Trophoblast cell (in vitro differentiated cells and primary cell): ENCODE measurements around the gene CHMP6.

Experiments used
- DNase-seq, 2 donors: peaks; one replicate each; pipeline ENCODE4 v3.0.0-alpha.2; 2016
- H2AFZ ChIP-seq: 2 replicates; pipeline ENCODE4 v1.6.1; 2013; ENCODE audit warnings: low read length, moderate library complexity, mild to moderate bottlenecking; ENCODE audit not compliant: insufficient read depth, poor library complexity
- H2AK5ac ChIP-seq: 2 replicates; pipeline ENCODE4 v1.6.1; 2013; ENCODE audit warnings: mild to moderate bottlenecking, low read length
- H2BK120ac ChIP-seq: 2 replicates; pipeline ENCODE4 v1.6.1; 2013; ENCODE audit warnings: low read length, mild to moderate bottlenecking, moderate library complexity; ENCODE audit not compliant: insufficient read depth, poor library complexity
- H2BK12ac ChIP-seq: 2 replicates; pipeline ENCODE4 v1.6.1; 2013; ENCODE audit warnings: mild to moderate bottlenecking, low read length, moderate library complexity
- H2BK5ac ChIP-seq: 2 replicates; pipeline ENCODE4 v1.6.1; 2013; ENCODE audit warnings: low read length, low read depth, moderate library complexity, mild to moderate bottlenecking; ENCODE audit not compliant: poor library complexity
- H3K14ac ChIP-seq: 2 replicates; pipeline ENCODE4 v1.6.1; 2013; ENCODE audit warnings: mild to moderate bottlenecking, low read length
- H3K18ac ChIP-seq: 2 replicates; pipeline ENCODE4 v1.6.1; 2013; ENCODE audit warnings: mild to moderate bottlenecking, low read length
- H3K23ac ChIP-seq: 2 replicates; pipeline ENCODE4 v1.6.1; 2013; ENCODE audit warnings: low read length
- H3K27ac ChIP-seq: 2 replicates; pipeline ENCODE4 v1.5.1; 2013; ENCODE audit warnings: low read depth, mild to moderate bottlenecking, inconsistent platforms, low read length, moderate library complexity
- H3K27me3 ChIP-seq: 2 replicates; pipeline ENCODE4 v1.6.1; 2013; ENCODE audit warnings: inconsistent platforms, mild to moderate bottlenecking, low read length, moderate library complexity; ENCODE audit not compliant: insufficient read depth
- H3K36me3 ChIP-seq, 2 experiments: 1 replicate in 1 of 2; 2 replicates in 1 of 2; pipeline ENCODE4 v1.6.1; 2013; ENCODE audit warnings: low read length in 2 of 2, mild to moderate bottlenecking in 2 of 2, moderate library complexity in 1 of 2; ENCODE audit not compliant: insufficient read depth in 2 of 2, control insufficient read depth in 1 of 2
- H3K4ac ChIP-seq: 2 replicates; pipeline ENCODE4 v1.6.1; 2013; ENCODE audit warnings: low read depth, mild to moderate bottlenecking, low read length, moderate library complexity
- H3K4me1 ChIP-seq, 2 experiments: 1 replicate in 1 of 2; 2 replicates in 1 of 2; pipeline ENCODE4 v1.6.1; 2013; ENCODE audit warnings: low read length in 2 of 2, mild to moderate bottlenecking in 2 of 2, moderate library complexity in 1 of 2; ENCODE audit not compliant: insufficient read depth in 2 of 2, control insufficient read depth in 1 of 2
- H3K4me2 ChIP-seq: 2 replicates; pipeline ENCODE4 v1.6.1; 2013; ENCODE audit warnings: inconsistent platforms, mild to moderate bottlenecking, low read length, moderate library complexity
- H3K4me3 ChIP-seq: 2 replicates; pipeline ENCODE4 v1.5.1; 2013; ENCODE audit warnings: mild to moderate bottlenecking, low read depth, low read length, inconsistent platforms
- H3K79me1 ChIP-seq: one replicate; pipeline ENCODE4 v1.6.1; 2013; ENCODE audit warnings: low read length
- H3K79me2 ChIP-seq: 2 replicates; pipeline ENCODE4 v1.6.1; 2013; ENCODE audit warnings: low read length, mild to moderate bottlenecking; ENCODE audit not compliant: control insufficient read depth, insufficient read depth, poor library complexity
- H3K9ac ChIP-seq: 2 replicates; pipeline ENCODE4 v1.6.1; 2013; ENCODE audit warnings: mild to moderate bottlenecking, low read length
- H3K9me3 ChIP-seq: 2 replicates; pipeline ENCODE4 v1.6.1; 2013; ENCODE audit warnings: low read depth, mild to moderate bottlenecking, control low read depth, inconsistent platforms, low read length; ENCODE audit not compliant: insufficient read depth
- H4K12ac ChIP-seq: 2 replicates; pipeline ENCODE4 v1.6.1; 2013; ENCODE audit warnings: low read depth, mild to moderate bottlenecking, low read length, moderate library complexity
- H4K8ac ChIP-seq: 2 replicates; pipeline ENCODE4 v1.6.1; 2013; ENCODE audit warnings: low read depth, mild to moderate bottlenecking, low read length, moderate library complexity
- H4K91ac ChIP-seq: one replicate; pipeline ENCODE4 v1.6.1; 2013; ENCODE audit warnings: low read depth, mild to moderate bottlenecking, low read length, moderate library complexity
- WGBS: extraction: QIAGEN DNeasy Blood & Tissue Kit; methylation state at CpG from one replicate; pipeline ENCODE4 v1.1.7; 2013; ENCODE audit warnings: missing lambda C conversion rate; ENCODE audit not compliant: insufficient read length, insufficient coverage; ENCODE audit errors: extremely low coverage; 5-methylcytosine and 5-hydroxymethylcytosine counted together

Gene CHMP6

DNA sequence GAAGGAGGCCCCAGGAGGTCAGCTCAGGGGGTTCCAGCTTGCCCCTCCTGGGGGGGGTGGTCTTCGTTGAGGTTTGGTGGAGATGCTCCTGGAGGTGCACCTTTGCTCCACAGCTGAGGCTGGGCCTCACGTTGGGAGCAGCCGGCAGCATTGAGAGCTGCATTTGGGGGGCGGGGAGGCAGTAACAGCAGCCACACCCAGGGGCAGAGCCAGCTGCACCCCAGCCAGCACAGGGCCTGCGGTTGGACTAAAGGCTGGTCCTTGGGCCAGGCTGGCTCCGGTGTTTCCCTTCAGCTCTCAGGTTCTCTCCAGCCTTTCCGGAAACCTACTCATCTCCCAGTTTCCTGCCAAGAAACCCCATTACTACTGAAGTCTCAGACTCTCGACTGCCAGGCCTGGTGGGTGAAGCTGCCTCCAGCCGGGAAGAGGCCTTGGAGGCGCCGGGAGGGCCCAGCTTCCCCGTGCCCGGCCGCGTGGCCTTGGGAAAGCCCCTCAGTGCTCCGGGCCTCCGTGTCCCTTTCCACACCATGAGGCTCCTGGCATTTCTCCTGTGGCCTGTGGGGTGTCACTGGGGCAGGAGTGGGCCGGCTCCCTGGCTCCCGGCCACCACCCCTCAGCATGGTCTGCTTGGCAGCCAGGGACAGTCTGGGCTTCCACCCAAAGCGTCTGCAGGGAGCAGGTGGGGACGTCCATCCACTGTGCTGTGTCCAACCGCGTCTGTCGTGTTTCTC is 29.3 kb downstream of the CHMP6 start:
- Histone ChIP-seq H3K79me2 (no peaks in the 10 kb centered on the region), H4K12ac (no peak overlapping the region), H4K91ac (no peak overlapping the region), H3K9me3 (no peaks in the 10 kb centered on the region), H2AK5ac (no peak overlapping the region), H3K4me1 (no peaks in the 10 kb centered on the region), H3K18ac (no peak overlapping the region), H2AFZ (no peak overlapping the region), H2BK120ac (no peak overlapping the region), H3K23ac (no peak overlapping the region), H3K9ac (no peak overlapping the region), H3K14ac (no peak overlapping the region), H2BK5ac (no peak overlapping the region), H4K8ac (no peak overlapping the region), H2BK12ac (no peak overlapping the region), H3K27ac (no peak overlapping the region), H3K4me2 (no peak overlapping the region), H3K27me3 (no peaks in the 10 kb centered on the region), H3K36me3 (no peaks in the 10 kb centered on the region), H3K79me1 (no peaks in the 10 kb centered on the region), H3K4ac (no peak overlapping the region), H3K4me3 (no peak overlapping the region)
- no peak for DNase-seq
- no CpG with 5 or more reads among the region's 24 CpGs for WGBS

DNA sequence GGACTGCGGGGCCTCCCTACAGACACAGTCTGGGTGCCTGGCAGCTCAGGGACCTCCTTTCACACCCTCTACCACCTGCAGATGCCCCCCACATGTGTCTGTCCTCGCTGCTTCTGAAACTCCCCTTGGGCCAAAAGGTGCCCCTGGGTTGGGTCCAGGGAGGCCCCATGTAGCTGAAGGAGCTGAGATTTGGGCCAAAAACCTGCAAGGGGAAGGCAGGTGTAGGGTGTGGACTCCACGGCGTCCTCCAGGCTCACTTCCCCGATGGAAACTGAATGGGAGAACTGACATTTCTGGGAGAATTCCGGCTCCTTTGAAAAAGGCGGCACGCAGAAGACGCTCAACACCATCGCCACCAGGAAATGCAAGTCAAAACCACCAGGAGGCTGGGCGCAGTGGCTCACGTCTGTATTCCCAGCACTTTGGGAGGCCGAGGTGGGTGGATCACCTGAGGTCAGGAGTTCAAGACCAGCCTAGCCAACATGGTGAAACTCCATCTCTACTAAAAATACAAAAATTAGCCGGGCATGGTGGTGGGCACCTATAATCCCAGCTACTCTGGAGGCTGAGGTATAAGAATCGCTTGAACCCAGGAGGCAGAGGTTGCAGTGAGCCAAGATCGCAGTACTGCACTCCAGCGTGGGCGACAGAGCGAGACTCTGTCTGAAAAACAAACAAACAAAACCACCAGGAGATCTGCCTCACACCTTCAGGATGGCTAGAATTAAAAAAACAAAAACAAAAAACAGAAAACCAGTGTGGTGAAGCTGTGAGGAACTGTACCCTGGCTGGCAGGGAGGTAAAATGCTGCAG is 30.1 kb downstream of the CHMP6 start:
- Histone ChIP-seq H3K4me2 (no peak overlapping the region), H3K9me3 (no peaks in the 10 kb centered on the region), H3K27ac (no peak overlapping the region), H3K18ac (no peak overlapping the region), H3K27me3 (no peaks in the 10 kb centered on the region), H2AK5ac (no peak overlapping the region), H4K8ac (no peak overlapping the region), H3K4me3 (no peak overlapping the region), H3K79me2 (no peaks in the 10 kb centered on the region), H4K12ac (no peak overlapping the region), H2BK5ac (no peak overlapping the region), H4K91ac (no peak overlapping the region), H3K4me1 (peaks cover 1 to 2% of the 10 kb centered on the region in 2 experiments), H2BK120ac (no peak overlapping the region), H2AFZ (no peak overlapping the region), H3K4ac (no peak overlapping the region), H3K14ac (no peak overlapping the region), H2BK12ac (no peak overlapping the region), H3K23ac (no peak overlapping the region), H3K79me1 (peaks cover 1% of the 10 kb centered on the region), H3K9ac (no peak overlapping the region), H3K36me3 (no peaks in the 10 kb centered on the region)
- no CpG with 5 or more reads among the region's 19 CpGs for WGBS
- DNase-seq, result no peak

GRCh38 chr17:81022344-81022676 is 30.7 kb downstream of the CHMP6 start:
- no peaks in the 10 kb centered on the region for H3K36me3 ChIP-seq
- no peak overlapping the region for H2BK12ac ChIP-seq
- H3K79me2 ChIP-seq, result no peaks in the 10 kb centered on the region
- no peak overlapping the region for H2AK5ac ChIP-seq
- WGBS, result no CpG with 5 or more reads among the region's 6 CpGs
- H3K27me3 ChIP-seq, result no peaks in the 10 kb centered on the region
- H4K91ac ChIP-seq, result no peak overlapping the region
- H3K9me3 ChIP-seq, result no peaks in the 10 kb centered on the region
- no peak overlapping the region for H2AFZ ChIP-seq
- no peak overlapping the region for H2BK120ac ChIP-seq
- H3K4me1 ChIP-seq, result peaks cover 2% of the 10 kb centered on the region in 2 experiments
- no peak overlapping the region for H3K4ac ChIP-seq
- H3K79me1 ChIP-seq, result peaks cover 2% of the 10 kb centered on the region
- no peak overlapping the region for H3K23ac ChIP-seq
- H3K9ac ChIP-seq, result no peak overlapping the region
- no peak overlapping the region for H3K14ac ChIP-seq
- H3K4me2 ChIP-seq, result no peak overlapping the region
- H3K27ac ChIP-seq, result no peak overlapping the region
- H4K12ac ChIP-seq, result no peak overlapping the region
- no peak overlapping the region for H4K8ac ChIP-seq
- H3K4me3 ChIP-seq, result no peak overlapping the region
- no peak overlapping the region for H2BK5ac ChIP-seq
- no peak for DNase-seq
- H3K18ac ChIP-seq, result no peak overlapping the region

- DNase-seq, result no peak
- no peak overlapping the region for H2BK5ac ChIP-seq
- H3K18ac ChIP-seq, result no peak overlapping the region
Observed at GRCh38 chr17:81025065-81025740, 33.6 kb downstream of the CHMP6 start.

More at GRCh38 chr17:81025065-81025740, 33.6 kb downstream of the CHMP6 start:
- Histone ChIP-seq H3K79me2 (no peaks in the 10 kb centered on the region), H3K4me3 (no peak overlapping the region), H2BK12ac (no peak overlapping the region), H3K4me2 (no peak overlapping the region), H3K23ac (no peak overlapping the region), H4K12ac (no peak overlapping the region), H2AK5ac (no peak overlapping the region), H4K8ac (no peak overlapping the region), H2BK120ac (no peak overlapping the region), H3K4ac (no peak overlapping the region), H2AFZ (no peak overlapping the region), H3K9ac (no peak overlapping the region), H3K27ac (no peak overlapping the region), H3K36me3 (no peaks in the 10 kb centered on the region), H3K9me3 (no peaks in the 10 kb centered on the region), H3K27me3 (no peaks in the 10 kb centered on the region), H4K91ac (no peak overlapping the region), H3K4me1 (peaks cover 2% of the 10 kb centered on the region in 2 experiments), H3K79me1 (peaks cover 2% of the 10 kb centered on the region), H3K14ac (no peak overlapping the region)
- WGBS, result no CpG with 5 or more reads among the region's 16 CpGs
